ENCODE measurements around the gene ZBTB20.

DNA sequence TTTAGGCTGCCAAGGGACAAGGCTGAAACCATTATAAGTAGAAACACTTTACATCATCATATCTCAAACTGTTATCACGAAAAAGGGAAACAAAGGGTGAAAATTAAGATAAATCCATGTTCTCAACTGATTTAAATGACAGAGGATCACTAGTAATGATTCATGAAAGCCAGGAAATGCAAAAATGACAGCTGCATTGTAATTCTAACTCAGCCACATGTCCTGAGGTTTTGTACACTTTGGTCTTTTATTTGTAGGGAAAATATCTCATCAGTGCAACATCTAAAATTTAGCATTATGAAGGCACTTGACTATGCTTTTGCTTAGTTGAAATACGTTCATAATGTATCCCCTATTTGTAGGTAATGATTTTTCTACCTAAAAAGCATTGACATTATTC is 473.6 kb downstream of the ZBTB20 start:
- TF ChIP-seq, protein P1, sequence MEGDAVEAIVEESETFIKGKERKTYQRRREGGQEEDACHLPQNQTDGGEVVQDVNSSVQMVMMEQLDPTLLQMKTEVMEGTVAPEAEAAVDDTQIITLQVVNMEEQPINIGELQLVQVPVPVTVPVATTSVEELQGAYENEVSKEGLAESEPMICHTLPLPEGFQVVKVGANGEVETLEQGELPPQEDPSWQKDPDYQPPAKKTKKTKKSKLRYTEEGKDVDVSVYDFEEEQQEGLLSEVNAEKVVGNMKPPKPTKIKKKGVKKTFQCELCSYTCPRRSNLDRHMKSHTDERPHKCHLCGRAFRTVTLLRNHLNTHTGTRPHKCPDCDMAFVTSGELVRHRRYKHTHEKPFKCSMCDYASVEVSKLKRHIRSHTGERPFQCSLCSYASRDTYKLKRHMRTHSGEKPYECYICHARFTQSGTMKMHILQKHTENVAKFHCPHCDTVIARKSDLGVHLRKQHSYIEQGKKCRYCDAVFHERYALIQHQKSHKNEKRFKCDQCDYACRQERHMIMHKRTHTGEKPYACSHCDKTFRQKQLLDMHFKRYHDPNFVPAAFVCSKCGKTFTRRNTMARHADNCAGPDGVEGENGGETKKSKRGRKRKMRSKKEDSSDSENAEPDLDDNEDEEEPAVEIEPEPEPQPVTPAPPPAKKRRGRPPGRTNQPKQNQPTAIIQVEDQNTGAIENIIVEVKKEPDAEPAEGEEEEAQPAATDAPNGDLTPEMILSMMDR (IDR thresholded peaks at IDR 0.05; ENCODE audit: poor library complexity, severe bottlenecking): no peak
- TF ChIP-seq EP300 (conservative IDR thresholded peaks at IDR 0.05; ENCODE audit: poor library complexity, severe bottlenecking) (no peak), EZH2 (IDR thresholded peaks at IDR 0.05; ENCODE audit: borderline replicate concordance, insufficient read depth, low read length, poor library complexity, severe bottlenecking) (no peak), POLR2AphosphoS5 (IDR thresholded peaks at IDR 0.05) (no peak), MXI1 (conservative IDR thresholded peaks at IDR 0.05; ENCODE audit: poor library complexity, severe bottlenecking) (no peak)

Measured in neural cell (in vitro differentiated cells).